AML-193 (cell line): ENCODE results near the gene ADIPOR1.
"Not testable (repeated sequence)": the region's sequence is repeated elsewhere in the genome, so short reads cannot be mapped to it uniquely, and the experiment has no call there.

Experiments
- DNase-seq, 2 experiments: peaks; one replicate each; lab custom pipeline; 2025; lab: John Stamatoyannopoulos, UW

ADIPOR1 gene

DNA sequence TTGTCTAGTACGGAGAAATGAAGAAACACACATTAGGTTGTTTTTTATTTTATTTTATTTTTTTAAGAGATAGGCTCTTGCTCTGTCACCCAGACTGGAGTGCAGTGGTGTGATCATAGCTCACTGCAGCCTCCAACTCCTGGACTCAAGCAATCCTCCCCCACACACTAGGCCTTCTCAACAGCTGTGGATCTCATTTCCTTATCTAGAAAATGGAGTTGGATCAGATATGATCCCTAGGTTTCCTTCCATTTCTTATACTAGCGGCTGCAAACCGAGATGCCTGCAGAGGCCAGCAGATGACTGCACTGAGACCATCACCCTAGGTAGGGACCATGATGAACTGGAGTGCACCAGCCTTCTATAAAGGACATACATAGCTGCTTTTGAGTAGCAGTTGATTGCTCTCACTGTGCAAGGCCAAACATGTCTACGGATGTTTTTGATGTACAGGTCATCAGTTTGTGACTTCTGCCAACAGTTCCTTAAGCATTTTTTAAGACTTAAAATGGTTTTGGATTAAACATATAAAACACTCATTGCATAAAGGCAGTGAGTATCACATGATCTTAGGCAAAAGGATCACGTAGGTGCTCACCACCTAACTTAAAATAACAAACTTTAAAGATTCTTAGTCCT lies 19.7 kb downstream of the ADIPOR1 start:
- DNase-seq, result no peak

DNA sequence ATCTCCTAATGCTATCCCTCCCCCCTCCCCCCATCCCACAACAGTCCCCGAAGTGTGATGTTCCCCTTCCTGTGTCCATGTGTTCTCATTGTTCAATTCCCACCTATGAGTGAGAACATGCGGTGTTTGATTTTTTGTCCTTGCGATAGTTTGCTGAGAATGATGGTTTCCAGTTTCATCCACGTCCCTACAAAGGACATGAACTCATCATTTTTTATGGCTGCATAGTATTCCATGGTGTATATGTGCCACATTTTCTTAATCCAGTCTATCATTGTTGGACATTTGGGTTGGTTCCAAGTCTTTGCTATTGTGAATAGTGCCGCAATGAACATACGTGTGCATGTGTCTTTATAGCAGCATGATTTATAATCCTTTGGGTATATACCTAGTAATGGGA lies 21.7 kb downstream of the ADIPOR1 start:
- DNase-seq, result not testable (repeated sequence)

DNA sequence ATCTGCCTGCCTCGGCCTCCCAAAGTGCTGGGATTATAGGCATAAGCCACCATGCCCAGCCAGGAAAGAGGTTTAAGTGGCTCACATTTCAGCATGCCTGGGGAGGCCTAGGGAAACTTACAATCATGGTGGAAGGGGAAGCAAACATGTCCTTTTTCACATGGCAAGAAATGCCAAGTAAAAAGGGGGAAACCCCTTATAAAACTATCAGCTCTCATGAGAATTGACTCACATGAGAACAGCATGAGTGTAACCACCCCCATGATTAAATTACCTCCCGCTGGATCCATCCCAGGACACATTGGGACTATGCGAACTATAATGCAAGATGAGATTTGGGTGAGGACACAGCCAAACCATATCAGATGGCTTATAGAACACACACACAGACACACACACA lies 22.3 kb downstream of the ADIPOR1 start:
- no peak for DNase-seq

DNA sequence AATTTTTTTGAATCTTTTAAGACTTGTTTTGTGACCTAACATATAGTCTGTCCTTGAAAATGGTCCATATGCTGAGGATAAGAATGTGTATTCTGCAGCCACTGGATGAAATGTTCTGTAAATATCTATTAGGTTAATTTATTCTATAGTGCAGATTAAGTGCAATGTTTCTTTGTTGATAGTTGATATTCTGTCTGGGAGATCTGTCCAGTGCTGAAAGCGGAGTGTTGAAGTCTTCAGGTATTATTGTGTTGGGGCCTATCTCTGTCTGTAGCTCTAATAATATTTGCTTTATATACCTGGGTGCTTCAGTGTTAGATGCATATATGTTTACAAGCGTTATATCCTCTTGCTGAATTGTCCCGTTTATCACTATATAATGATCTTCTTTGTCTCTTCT lies 23.4 kb downstream of the ADIPOR1 start:
- no peak for DNase-seq

DNA sequence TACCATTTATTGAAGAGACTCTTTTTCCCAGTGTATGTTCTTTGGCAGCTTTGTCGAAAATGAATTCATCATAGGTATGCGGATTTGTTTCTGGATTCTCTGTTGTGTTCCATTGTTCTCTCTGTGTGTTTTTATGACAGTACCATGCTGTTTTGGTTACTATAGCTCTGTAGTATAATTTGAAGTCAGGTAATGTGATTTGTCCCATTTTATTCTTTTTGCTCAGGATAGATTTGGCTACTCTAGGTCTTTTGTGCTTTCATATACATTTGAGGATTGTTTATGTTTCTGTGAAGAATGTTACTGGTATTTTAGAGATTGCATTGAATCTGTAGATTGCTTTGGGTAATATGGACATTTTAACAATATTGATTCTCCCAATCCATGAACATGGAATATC lies 25.6 kb downstream of the ADIPOR1 start:
- DNase-seq, result no peak

DNA sequence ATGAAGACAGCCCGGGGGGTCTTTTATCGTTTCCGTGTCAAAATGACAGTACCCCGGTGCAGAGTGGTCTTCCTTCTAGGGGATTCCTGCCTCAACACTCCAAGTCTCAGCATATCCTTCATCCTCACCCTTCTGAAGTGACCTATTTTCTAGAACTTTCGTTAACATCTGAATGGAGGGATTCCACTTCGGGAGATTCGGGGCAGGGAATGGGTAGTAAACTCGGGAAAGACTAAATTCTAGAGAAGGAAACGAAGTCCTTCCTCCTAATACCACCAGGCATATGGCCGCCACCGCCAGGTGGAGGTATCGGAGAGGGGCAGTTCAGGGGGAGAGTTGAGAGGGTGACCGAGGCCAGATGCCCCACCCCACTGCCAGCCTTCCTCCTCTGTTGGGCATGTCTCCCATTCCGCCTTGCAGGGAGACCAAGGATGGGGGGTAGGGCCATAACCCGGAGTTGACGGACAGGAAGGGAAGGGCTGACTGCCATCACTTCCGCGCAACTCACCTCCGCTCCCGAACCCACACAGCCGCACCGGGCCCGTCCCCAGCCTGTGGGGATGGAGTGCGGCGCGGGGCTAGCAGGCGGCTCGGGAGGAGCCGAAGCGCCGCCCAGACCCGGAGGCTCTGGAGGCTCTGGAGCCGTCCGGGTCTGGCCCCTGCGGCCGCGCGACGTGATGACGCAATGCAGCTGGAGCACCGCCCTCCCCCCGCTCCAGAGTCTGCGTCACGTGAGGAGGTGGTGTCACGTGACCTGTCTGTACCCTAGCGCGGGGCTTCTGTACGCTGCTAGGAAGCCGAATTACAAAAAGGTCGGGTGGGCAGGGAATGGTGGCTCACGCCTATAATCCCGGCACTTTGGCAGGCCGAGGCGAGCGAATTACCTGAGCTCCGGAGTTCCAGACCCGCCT lies 31.3 kb downstream of the ADIPOR1 start, which contains the start of gene KLHL12:
TSS of gene KLHL12 (minus strand) at position 654 of the 911 bp plus-strand sequence. CDS start 2,072 bp downstream, outside the sequence.
- DNase-seq, result peak; percentile 88 to 95

DNA sequence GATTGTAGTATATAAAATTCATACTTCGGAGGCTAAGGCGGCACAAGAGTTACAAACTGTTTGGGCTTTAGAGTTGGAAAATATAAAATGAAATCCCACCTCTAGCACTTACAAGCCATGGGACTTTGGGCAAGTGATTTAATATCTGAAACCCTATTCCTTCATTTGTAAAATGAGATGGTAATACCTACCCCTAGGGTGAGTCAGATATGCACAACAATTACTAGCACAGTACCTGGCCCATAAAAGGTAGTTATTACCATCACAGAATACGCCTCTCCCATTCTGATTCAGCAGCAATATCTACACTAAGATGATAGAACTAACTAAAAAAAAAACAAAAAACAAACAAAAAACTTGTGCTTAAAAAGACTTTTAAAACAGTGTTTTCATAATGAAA lies 34.6 kb downstream of the ADIPOR1 start:
- DNase-seq, result no peak

DNA sequence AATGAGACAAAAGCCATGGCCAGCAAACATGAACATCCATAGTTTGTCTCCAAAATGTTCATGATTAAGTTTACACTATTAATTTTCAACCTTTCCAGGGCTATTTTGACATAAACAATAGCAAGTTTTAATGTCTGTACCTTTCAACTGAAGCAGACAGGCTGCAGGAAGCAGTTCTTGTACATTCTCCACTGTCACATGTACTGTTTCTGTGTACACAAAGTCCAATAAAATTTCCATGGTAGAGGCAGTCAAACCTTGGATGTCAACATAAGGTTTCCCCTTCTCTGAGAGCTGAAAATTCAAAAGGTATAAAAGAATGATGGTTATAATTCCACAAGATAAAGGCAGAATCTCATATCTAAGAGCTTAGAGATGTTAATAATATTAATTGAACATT lies 38.5 kb downstream of the ADIPOR1 start:
- DNase-seq, result no peak

DNA sequence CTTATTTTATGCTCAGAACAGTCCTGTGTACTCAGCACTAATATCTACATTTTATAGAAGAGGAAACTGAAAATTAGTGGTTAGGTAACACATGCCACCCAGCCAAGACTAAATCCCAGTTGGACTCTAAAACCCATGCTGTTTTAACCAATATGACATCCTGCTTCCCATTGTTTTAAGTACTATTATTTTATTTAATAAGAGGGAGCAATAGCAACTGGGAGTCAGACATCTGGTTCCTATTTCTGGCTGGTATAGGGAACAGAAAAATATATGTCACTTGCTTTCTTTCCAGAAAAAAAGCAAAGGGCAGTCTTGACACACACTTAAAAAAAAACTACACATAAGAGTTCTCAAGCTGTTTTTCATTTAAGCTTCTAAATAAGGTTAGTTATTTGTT lies 43.0 kb downstream of the ADIPOR1 start:
- no peak for DNase-seq

DNA sequence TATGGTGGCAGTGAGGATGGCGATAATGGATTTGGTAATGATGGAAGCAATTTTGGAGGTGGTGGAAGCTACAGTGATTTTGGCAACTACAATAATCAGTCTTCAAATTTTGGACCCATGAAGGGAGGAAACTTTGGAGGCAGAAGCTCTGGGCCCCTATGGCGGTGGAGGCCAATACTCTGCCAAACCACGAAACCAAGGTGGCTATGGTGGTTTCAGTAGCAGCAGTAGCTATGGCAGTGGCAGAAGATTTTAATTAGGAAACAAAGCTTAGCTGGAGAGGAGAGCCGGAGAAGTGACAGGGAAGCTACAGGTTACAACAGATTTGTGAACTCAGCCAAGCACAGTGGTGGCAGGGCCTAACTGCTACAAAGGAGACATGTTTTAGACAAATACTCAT lies 45.6 kb downstream of the ADIPOR1 start:
- DNase-seq, result not testable (repeated sequence)

DNA sequence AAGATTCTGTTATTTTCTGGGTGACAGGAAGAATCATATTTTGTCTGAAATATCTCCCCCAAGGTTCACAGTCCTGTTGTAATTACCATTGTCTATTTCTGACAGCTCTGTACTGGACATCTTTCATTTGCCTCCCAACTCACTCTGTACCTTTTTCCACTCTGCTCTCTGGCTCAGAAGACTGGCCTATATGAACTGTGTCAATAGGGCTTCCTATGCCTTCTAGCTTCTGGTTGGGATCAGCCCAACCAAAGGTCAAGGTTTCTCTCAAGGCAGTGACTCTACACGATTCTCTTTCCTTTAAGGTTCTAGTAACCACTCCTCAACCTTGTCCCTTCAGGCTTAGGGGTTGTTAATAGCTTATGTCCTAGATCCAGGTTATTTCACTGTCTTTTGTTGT lies 48.6 kb downstream of the ADIPOR1 start:
- DNase-seq, result no peak

DNA sequence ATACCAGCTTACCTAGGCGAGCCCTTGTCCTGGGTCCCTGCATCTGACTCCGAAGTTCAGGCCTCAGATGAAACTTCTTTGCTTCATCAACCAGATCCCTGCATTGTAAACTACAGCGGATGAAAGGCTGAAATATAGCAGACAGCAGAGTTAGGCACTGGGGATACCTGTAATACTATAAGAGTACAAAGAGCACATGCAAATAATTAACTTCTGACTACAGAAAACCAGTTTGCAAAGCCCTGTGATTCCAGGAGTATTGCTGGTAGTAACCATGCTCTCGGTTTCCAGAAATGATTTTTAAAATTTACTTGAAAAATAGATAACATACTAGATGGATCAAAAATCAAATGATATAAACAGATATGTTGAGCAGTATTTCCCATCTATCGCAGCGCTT lies 49.1 kb downstream of the ADIPOR1 start:
- no peak for DNase-seq

DNA sequence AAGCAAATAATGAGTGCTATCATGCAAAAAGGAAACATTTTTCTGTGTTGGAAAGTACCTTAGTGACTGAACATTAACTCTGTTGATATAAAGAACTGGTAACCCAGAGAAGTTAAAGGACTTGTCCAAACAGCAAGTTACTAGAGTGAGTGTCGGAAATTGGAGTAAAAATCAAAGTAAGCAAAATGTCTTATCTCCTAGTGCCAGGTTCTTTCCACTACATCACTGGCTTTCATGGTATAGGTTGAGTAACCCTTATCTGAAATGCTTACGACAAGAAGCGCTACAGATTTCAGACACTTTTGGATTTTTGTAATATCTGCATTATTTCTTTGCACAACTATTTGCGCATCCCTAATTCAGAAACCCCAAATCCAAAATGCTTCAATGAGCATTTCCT lies 52.8 kb downstream of the ADIPOR1 start:
- no peak for DNase-seq

DNA sequence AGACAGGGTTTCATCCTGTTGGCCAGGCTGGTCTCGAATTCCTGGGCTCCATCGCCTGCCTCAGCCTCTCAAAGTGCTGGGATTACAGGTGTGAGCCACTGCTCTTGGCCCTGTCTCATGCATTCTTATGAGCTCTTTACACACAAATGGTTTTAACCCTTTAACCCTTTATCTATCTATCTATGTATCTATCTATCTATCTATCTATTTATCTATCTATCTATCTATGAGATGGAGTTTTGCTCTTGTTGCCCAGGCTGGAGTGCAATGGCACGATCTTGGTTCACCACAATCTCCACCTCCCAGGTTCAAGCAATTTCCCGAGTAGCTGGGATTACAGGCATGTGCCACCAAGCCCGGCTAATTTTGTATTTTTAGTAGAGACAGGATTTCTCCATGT lies 54.3 kb downstream of the ADIPOR1 start:
- not testable (repeated sequence) for DNase-seq

DNA sequence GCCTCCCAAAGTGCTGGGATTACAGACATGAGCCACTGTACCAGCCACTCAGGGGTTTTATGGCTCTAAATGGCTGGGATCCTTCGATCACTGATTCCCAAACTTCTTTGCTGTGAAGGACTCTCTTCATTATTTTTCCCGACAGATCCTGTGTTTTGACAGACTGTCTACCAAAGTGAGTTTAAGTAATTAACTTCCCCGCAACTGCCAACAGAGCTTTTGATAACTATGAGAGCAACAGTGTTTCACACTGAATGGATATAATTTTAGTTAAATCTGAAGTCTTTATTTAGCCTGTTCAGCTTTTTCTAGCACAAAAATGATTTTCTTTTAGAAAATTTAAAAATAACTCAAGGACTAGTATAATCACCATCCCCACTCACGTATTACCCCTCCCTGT lies 56.6 kb downstream of the ADIPOR1 start:
- no peak for DNase-seq

DNA sequence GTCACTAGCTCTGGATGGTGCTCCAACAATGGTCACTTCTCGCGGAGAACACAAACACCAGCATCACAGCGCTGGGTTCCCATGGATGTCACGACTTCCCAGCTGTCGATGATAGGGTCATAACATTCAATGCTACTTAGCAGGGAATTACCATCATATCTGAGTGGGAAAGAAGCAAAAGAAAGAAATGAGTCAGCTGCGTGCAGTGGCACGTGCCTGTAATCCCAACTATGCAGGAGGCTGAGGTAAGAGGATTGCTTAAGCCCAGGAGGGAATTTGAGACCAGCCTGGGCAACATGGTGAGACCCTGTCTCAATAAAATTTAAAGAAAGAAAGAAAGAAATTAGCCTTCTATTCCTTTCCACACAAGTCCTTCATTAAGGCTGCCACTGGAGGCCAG lies 65.6 kb downstream of the ADIPOR1 start:
- no peak for DNase-seq
